Progenitor cell of endocrine pancreas (in vitro differentiated cells): ENCODE results near the gene GTF2H2C. TPM values are rescaled to one million over a fixed set of nuclear protein-coding genes. Genes with fewer than 3 reads are reported as not detected.
"Not testable (repeated sequence)": the region's sequence is repeated elsewhere in the genome, so short reads cannot be mapped to it uniquely, and the experiment has no call there.

Source experiments
- DNase-seq: peaks from one replicate; pipeline ENCODE4 v3.0.0; 2021; ENCODE audit warnings: low spot score; ENCODE audit not compliant: unreplicated experiment
- H3K27ac Mint-ChIP-seq: 2 replicates; pipeline ENCODE4 v1.8.0; 2021; ENCODE audit warnings: mild to moderate bottlenecking, moderate library complexity, mixed read lengths
- H3K27me3 Mint-ChIP-seq: 2 replicates; pipeline ENCODE4 v1.8.0; 2021; ENCODE audit warnings: mixed read lengths
- H3K36me3 Mint-ChIP-seq: 2 replicates; pipeline ENCODE4 v1.8.0; 2022; ENCODE audit warnings: mixed read lengths; ENCODE audit not compliant: insufficient read depth
- H3K4me1 Mint-ChIP-seq: 2 replicates; pipeline ENCODE4 v1.8.0; 2021; ENCODE audit warnings: low read depth, mixed read lengths
- H3K4me3 Mint-ChIP-seq: 2 replicates; pipeline ENCODE4 v1.8.0; 2021; ENCODE audit warnings: low read depth, mild to moderate bottlenecking, moderate library complexity, mixed read lengths
- H3K9me3 Mint-ChIP-seq: 2 replicates; pipeline ENCODE4 v1.8.0; 2021; ENCODE audit warnings: low read depth, mixed read lengths
- CTCF ChIP-seq: fragments of 200-600 bp; sonication (generic); IDR thresholded peaks from one replicate; pipeline ENCODE4 v1.5.0; 2021; ENCODE audit warnings: antibody characterized with exemption, mild to moderate bottlenecking; ENCODE audit not compliant: unreplicated experiment
- total RNA-seq: library from RNA; stranded (reverse); gene quantifications from 2 replicates; pipeline ENCODE4 v1.2.1, GENCODE V29; 2021

Gene GTF2H2C
- total RNA-seq, 1 donor from 2014 or later = 64.1 TPM

- Mint-ChIP-seq H3K4me1 (peaks cover 34% of the 10 kb centered on the region), H3K27ac (peak overlapping the region; percentile 64), H3K4me3 (no peak overlapping the region), H3K9me3 (no peaks in the 10 kb centered on the region), H3K36me3 (peaks cover 19% of the 10 kb centered on the region), H3K27me3 (no peaks in the 10 kb centered on the region)
- no peak for TF ChIP-seq CTCF
- no peak for DNase-seq
Measured at GRCh38 chr5:69528035-69528434, 32.0 kb upstream of the GTF2H2C start.

- no peaks in the 10 kb centered on the region for H3K27me3 Mint-ChIP-seq
- peaks cover 34% of the 10 kb centered on the region for H3K4me1 Mint-ChIP-seq
- H3K4me3 Mint-ChIP-seq = no peak overlapping the region
- no peak for TF ChIP-seq CTCF
- no peak for DNase-seq
- peak overlapping the region; percentile 3 for H3K27ac Mint-ChIP-seq
- H3K9me3 Mint-ChIP-seq = no peaks in the 10 kb centered on the region
- H3K36me3 Mint-ChIP-seq = peaks cover 19% of the 10 kb centered on the region
Measured at GRCh38 chr5:69528609-69529008, 31.4 kb upstream of the GTF2H2C start.

GRCh38 chr5:69530561-69531405, 29.2 kb upstream of the GTF2H2C start:
- H3K4me1 Mint-ChIP-seq = peaks cover 34% of the 10 kb centered on the region
- H3K27ac Mint-ChIP-seq = peak overlapping the region; percentile 40
- no peak for DNase-seq
- H3K27me3 Mint-ChIP-seq = no peaks in the 10 kb centered on the region
- peaks cover 17% of the 10 kb centered on the region for H3K36me3 Mint-ChIP-seq
- peak overlapping the region; percentile 9 for H3K4me3 Mint-ChIP-seq
- H3K9me3 Mint-ChIP-seq = no peaks in the 10 kb centered on the region
- TF ChIP-seq CTCF = no peak

GRCh38 chr5:69531406-69531801, 28.6 kb upstream of the GTF2H2C start:
- H3K27ac Mint-ChIP-seq = peak overlapping the region; percentile 40
- H3K27me3 Mint-ChIP-seq = no peaks in the 10 kb centered on the region
- peaks cover 11% of the 10 kb centered on the region for H3K36me3 Mint-ChIP-seq
- TF ChIP-seq CTCF = no peak
- H3K9me3 Mint-ChIP-seq = no peaks in the 10 kb centered on the region
- H3K4me3 Mint-ChIP-seq = no peak overlapping the region
- peaks cover 33% of the 10 kb centered on the region for H3K4me1 Mint-ChIP-seq
- DNase-seq = no peak

GRCh38 chr5:69537911-69538310, 22.1 kb upstream of the GTF2H2C start:
- not testable (repeated sequence) for H3K9me3 Mint-ChIP-seq, H3K27me3 Mint-ChIP-seq, H3K36me3 Mint-ChIP-seq, H3K27ac Mint-ChIP-seq, H3K4me3 Mint-ChIP-seq, DNase-seq, H3K4me1 Mint-ChIP-seq

GRCh38 chr5:69538735-69539134, 21.3 kb upstream of the GTF2H2C start:
- H3K4me3 Mint-ChIP-seq, H3K9me3 Mint-ChIP-seq, H3K27me3 Mint-ChIP-seq, DNase-seq, H3K36me3 Mint-ChIP-seq, H3K27ac Mint-ChIP-seq, H3K4me1 Mint-ChIP-seq: not testable (repeated sequence)

- not testable (repeated sequence) for H3K4me3 Mint-ChIP-seq, H3K36me3 Mint-ChIP-seq, H3K4me1 Mint-ChIP-seq, H3K9me3 Mint-ChIP-seq, DNase-seq, H3K27ac Mint-ChIP-seq, H3K27me3 Mint-ChIP-seq
Measured at GRCh38 chr5:69541347-69541746, 18.6 kb upstream of the GTF2H2C start.

GRCh38 chr5:69542838-69543618, 17.0 kb upstream of the GTF2H2C start:
- H3K27me3 Mint-ChIP-seq, DNase-seq, H3K4me1 Mint-ChIP-seq, H3K36me3 Mint-ChIP-seq, H3K27ac Mint-ChIP-seq, H3K4me3 Mint-ChIP-seq, H3K9me3 Mint-ChIP-seq: not testable (repeated sequence)

- H3K4me3 Mint-ChIP-seq, H3K9me3 Mint-ChIP-seq, H3K36me3 Mint-ChIP-seq, H3K4me1 Mint-ChIP-seq, DNase-seq, H3K27ac Mint-ChIP-seq, H3K27me3 Mint-ChIP-seq: not testable (repeated sequence)
Measured at GRCh38 chr5:69544602-69545001, 15.4 kb upstream of the GTF2H2C start.
